Trophoblast cell (in vitro differentiated cells and primary cell): ENCODE data around the gene EHD4.

Experiments used
- DNase-seq, 2 donors: peaks; one replicate each; pipeline ENCODE4 v3.0.0-alpha.2; 2016
- H2AFZ ChIP-seq: 2 replicates; pipeline ENCODE4 v1.6.1; 2013; ENCODE audit warnings: low read length, moderate library complexity, mild to moderate bottlenecking; ENCODE audit not compliant: insufficient read depth, poor library complexity
- H2AK5ac ChIP-seq: 2 replicates; pipeline ENCODE4 v1.6.1; 2013; ENCODE audit warnings: mild to moderate bottlenecking, low read length
- H2BK120ac ChIP-seq: 2 replicates; pipeline ENCODE4 v1.6.1; 2013; ENCODE audit warnings: low read length, mild to moderate bottlenecking, moderate library complexity; ENCODE audit not compliant: insufficient read depth, poor library complexity
- H2BK12ac ChIP-seq: 2 replicates; pipeline ENCODE4 v1.6.1; 2013; ENCODE audit warnings: mild to moderate bottlenecking, low read length, moderate library complexity
- H2BK5ac ChIP-seq: 2 replicates; pipeline ENCODE4 v1.6.1; 2013; ENCODE audit warnings: low read length, low read depth, moderate library complexity, mild to moderate bottlenecking; ENCODE audit not compliant: poor library complexity
- H3K14ac ChIP-seq: 2 replicates; pipeline ENCODE4 v1.6.1; 2013; ENCODE audit warnings: mild to moderate bottlenecking, low read length
- H3K18ac ChIP-seq: 2 replicates; pipeline ENCODE4 v1.6.1; 2013; ENCODE audit warnings: mild to moderate bottlenecking, low read length
- H3K23ac ChIP-seq: 2 replicates; pipeline ENCODE4 v1.6.1; 2013; ENCODE audit warnings: low read length
- H3K27ac ChIP-seq: 2 replicates; pipeline ENCODE4 v1.5.1; 2013; ENCODE audit warnings: low read depth, mild to moderate bottlenecking, inconsistent platforms, low read length, moderate library complexity
- H3K27me3 ChIP-seq: 2 replicates; pipeline ENCODE4 v1.6.1; 2013; ENCODE audit warnings: inconsistent platforms, mild to moderate bottlenecking, low read length, moderate library complexity; ENCODE audit not compliant: insufficient read depth
- H3K36me3 ChIP-seq, 2 experiments: 1 replicate in 1 of 2; 2 replicates in 1 of 2; pipeline ENCODE4 v1.6.1; 2013; ENCODE audit warnings: low read length in 2 of 2, mild to moderate bottlenecking in 2 of 2, moderate library complexity in 1 of 2; ENCODE audit not compliant: insufficient read depth in 2 of 2, control insufficient read depth in 1 of 2
- H3K4ac ChIP-seq: 2 replicates; pipeline ENCODE4 v1.6.1; 2013; ENCODE audit warnings: low read depth, mild to moderate bottlenecking, low read length, moderate library complexity
- H3K4me1 ChIP-seq, 2 experiments: 1 replicate in 1 of 2; 2 replicates in 1 of 2; pipeline ENCODE4 v1.6.1; 2013; ENCODE audit warnings: low read length in 2 of 2, mild to moderate bottlenecking in 2 of 2, moderate library complexity in 1 of 2; ENCODE audit not compliant: insufficient read depth in 2 of 2, control insufficient read depth in 1 of 2
- H3K4me2 ChIP-seq: 2 replicates; pipeline ENCODE4 v1.6.1; 2013; ENCODE audit warnings: inconsistent platforms, mild to moderate bottlenecking, low read length, moderate library complexity
- H3K4me3 ChIP-seq: 2 replicates; pipeline ENCODE4 v1.5.1; 2013; ENCODE audit warnings: mild to moderate bottlenecking, low read depth, low read length, inconsistent platforms
- H3K79me1 ChIP-seq: one replicate; pipeline ENCODE4 v1.6.1; 2013; ENCODE audit warnings: low read length
- H3K79me2 ChIP-seq: 2 replicates; pipeline ENCODE4 v1.6.1; 2013; ENCODE audit warnings: low read length, mild to moderate bottlenecking; ENCODE audit not compliant: control insufficient read depth, insufficient read depth, poor library complexity
- H3K9ac ChIP-seq: 2 replicates; pipeline ENCODE4 v1.6.1; 2013; ENCODE audit warnings: mild to moderate bottlenecking, low read length
- H3K9me3 ChIP-seq: 2 replicates; pipeline ENCODE4 v1.6.1; 2013; ENCODE audit warnings: low read depth, mild to moderate bottlenecking, control low read depth, inconsistent platforms, low read length; ENCODE audit not compliant: insufficient read depth
- H4K12ac ChIP-seq: 2 replicates; pipeline ENCODE4 v1.6.1; 2013; ENCODE audit warnings: low read depth, mild to moderate bottlenecking, low read length, moderate library complexity
- H4K8ac ChIP-seq: 2 replicates; pipeline ENCODE4 v1.6.1; 2013; ENCODE audit warnings: low read depth, mild to moderate bottlenecking, low read length, moderate library complexity
- H4K91ac ChIP-seq: one replicate; pipeline ENCODE4 v1.6.1; 2013; ENCODE audit warnings: low read depth, mild to moderate bottlenecking, low read length, moderate library complexity
- WGBS: extraction: QIAGEN DNeasy Blood & Tissue Kit; methylation state at CpG from one replicate; pipeline ENCODE4 v1.1.7; 2013; ENCODE audit warnings: missing lambda C conversion rate; ENCODE audit not compliant: insufficient read length, insufficient coverage; ENCODE audit errors: extremely low coverage; 5-methylcytosine and 5-hydroxymethylcytosine counted together

The EHD4 gene

DNA sequence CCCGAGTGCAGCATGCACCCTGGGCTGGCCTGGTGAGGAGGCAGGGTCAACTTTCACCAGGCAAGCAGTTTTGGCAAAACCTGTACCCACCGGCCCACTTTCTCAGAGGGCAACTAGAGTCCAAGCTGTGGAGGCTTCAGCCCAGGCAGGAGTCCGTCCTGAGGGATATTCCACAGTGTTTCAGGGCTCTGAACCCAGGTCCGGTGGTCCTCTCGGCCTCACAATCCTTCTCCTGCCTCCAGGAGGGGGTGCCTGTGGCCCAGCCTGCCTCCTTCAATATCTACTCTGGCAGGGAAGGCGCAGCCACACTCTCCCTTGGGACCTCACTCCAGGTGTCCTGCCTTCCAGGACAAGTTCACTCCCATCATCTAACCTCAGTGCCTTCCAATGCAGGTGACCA, 44.6 kb upstream of the EHD4 start:
- no CpG with 5 or more reads among the region's 6 CpGs for WGBS
- no peaks in the 10 kb centered on the region for H3K79me2 ChIP-seq
- H3K27ac ChIP-seq = no peak overlapping the region
- no peak overlapping the region for H4K8ac ChIP-seq
- H3K23ac ChIP-seq = no peak overlapping the region
- no peaks in the 10 kb centered on the region for H3K36me3 ChIP-seq
- H3K4ac ChIP-seq = no peak overlapping the region
- H3K79me1 ChIP-seq = no peaks in the 10 kb centered on the region
- no peak overlapping the region for H2AK5ac ChIP-seq
- H3K9me3 ChIP-seq = peaks cover 8% of the 10 kb centered on the region
- no peak overlapping the region for H2BK120ac ChIP-seq
- no peak overlapping the region for H2AFZ ChIP-seq
- no peak overlapping the region for H2BK5ac ChIP-seq
- H3K14ac ChIP-seq = no peak overlapping the region
- no peak overlapping the region for H3K4me3 ChIP-seq
- no peak overlapping the region for H3K4me2 ChIP-seq
- no peak for DNase-seq
- no peak overlapping the region for H4K12ac ChIP-seq
- H4K91ac ChIP-seq = no peak overlapping the region
- H2BK12ac ChIP-seq = no peak overlapping the region
- peaks cover 0 to 2% of the 10 kb centered on the region in 2 experiments for H3K4me1 ChIP-seq
- no peak overlapping the region for H3K18ac ChIP-seq
- H3K9ac ChIP-seq = no peak overlapping the region
- no peaks in the 10 kb centered on the region for H3K27me3 ChIP-seq

DNA sequence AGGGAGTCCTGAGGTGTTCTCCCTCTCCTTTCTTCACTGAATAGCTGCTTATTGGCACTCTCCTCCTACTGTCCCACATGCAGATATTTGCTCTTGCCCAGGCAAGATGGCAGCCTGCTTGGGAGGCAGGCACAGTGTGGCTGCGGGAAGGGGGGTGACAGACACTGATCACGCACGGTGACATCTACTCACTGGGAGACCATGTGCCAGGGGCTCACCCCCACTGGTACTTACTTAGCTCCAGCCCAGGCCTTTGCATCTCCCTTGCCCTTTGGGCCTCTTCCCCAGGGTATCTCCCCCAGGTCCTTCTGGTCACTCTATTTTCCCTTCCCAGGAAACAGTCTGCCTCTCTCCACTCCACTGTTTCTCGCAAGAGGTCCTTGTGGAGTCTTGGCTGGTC, 42.0 kb upstream of the EHD4 start:
- H3K14ac ChIP-seq = no peak overlapping the region
- no peak overlapping the region for H2BK12ac ChIP-seq
- H3K27ac ChIP-seq = no peak overlapping the region
- DNase-seq = no peak
- H4K91ac ChIP-seq = no peak overlapping the region
- no peaks in the 10 kb centered on the region for H3K36me3 ChIP-seq
- H3K4me1 ChIP-seq = peaks cover 0 to 2% of the 10 kb centered on the region in 2 experiments
- H2AFZ ChIP-seq = no peak overlapping the region
- H3K23ac ChIP-seq = no peak overlapping the region
- H3K4ac ChIP-seq = no peak overlapping the region
- no peak overlapping the region for H4K8ac ChIP-seq
- H3K9me3 ChIP-seq = peaks cover 2% of the 10 kb centered on the region
- no peaks in the 10 kb centered on the region for H3K79me2 ChIP-seq
- no peak overlapping the region for H2AK5ac ChIP-seq
- H3K27me3 ChIP-seq = no peaks in the 10 kb centered on the region
- H2BK5ac ChIP-seq = no peak overlapping the region
- no CpG with 5 or more reads among the region's 4 CpGs for WGBS
- no peaks in the 10 kb centered on the region for H3K79me1 ChIP-seq
- H3K4me3 ChIP-seq = no peak overlapping the region
- no peak overlapping the region for H2BK120ac ChIP-seq
- no peak overlapping the region for H4K12ac ChIP-seq
- H3K4me2 ChIP-seq = no peak overlapping the region
- H3K9ac ChIP-seq = no peak overlapping the region
- H3K18ac ChIP-seq = no peak overlapping the region

DNA sequence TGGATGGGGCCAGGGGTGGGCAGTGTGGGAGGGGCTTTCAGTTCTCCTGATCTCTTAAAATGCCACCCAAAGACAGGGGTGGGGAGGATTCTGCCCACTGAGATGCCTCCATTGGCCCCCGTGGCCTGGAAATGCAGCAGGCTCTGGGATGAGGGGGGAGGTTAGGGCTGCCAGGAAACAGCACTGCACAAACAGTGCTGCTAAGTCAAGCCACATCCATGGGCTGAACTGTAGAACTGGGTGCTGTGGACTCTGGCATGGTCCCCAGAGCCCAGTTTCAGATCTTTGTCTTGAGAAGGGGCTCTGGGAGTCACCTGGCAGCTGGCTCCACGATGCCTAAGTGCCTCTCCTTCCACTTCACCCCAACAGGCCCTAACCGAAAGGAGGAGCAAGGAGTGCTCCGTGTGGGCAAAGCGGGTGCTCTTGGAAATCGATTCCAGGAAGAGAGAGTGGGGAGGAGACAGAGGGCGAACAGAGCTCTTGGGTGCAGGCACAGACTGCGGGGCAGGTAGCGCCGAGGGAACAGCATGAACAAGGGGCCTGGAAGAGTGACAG, 40.6 kb upstream of the EHD4 start:
- H3K27me3 ChIP-seq = no peaks in the 10 kb centered on the region
- H3K4ac ChIP-seq = no peak overlapping the region
- no peak overlapping the region for H4K12ac ChIP-seq
- H3K4me2 ChIP-seq = no peak overlapping the region
- peaks cover 0 to 2% of the 10 kb centered on the region in 2 experiments for H3K4me1 ChIP-seq
- no peak overlapping the region for H3K9ac ChIP-seq
- H3K79me2 ChIP-seq = no peaks in the 10 kb centered on the region
- no peak overlapping the region for H3K27ac ChIP-seq
- no CpG with 5 or more reads among the region's 10 CpGs for WGBS
- no peak overlapping the region for H4K91ac ChIP-seq
- H2BK12ac ChIP-seq = no peak overlapping the region
- no peak overlapping the region for H3K23ac ChIP-seq
- no peak overlapping the region for H3K14ac ChIP-seq
- H2BK5ac ChIP-seq = no peak overlapping the region
- no peaks in the 10 kb centered on the region for H3K36me3 ChIP-seq
- H3K18ac ChIP-seq = no peak overlapping the region
- no peaks in the 10 kb centered on the region for H3K79me1 ChIP-seq
- no peak overlapping the region for H2BK120ac ChIP-seq
- no peak overlapping the region for H4K8ac ChIP-seq
- H2AFZ ChIP-seq = no peak overlapping the region
- H3K9me3 ChIP-seq = no peaks in the 10 kb centered on the region
- H2AK5ac ChIP-seq = no peak overlapping the region
- H3K4me3 ChIP-seq = no peak overlapping the region
- DNase-seq = no peak

DNA sequence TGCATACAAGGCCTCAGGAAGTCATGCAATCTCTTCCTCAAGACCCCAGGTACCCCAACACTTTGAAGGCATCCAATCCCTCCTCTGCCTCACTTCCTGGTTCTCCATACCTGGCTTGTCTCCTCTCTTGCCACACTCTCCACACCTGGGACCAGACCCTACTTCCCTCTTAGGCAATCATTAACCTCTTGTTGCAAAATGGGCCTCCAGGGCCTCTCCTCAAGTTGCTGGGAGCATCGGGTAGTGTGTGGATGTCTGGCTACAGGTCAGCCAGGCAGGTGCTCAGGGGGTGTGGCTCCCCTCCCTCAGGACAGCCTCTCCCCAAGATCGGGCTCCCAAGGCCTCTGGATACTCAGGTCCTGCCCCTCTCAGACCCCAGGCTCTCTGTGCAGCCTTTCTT, 39.9 kb upstream of the EHD4 start:
- Histone ChIP-seq H3K79me2 (no peaks in the 10 kb centered on the region), H4K8ac (no peak overlapping the region)
- WGBS = no CpG with 5 or more reads among the region's 2 CpGs

More for the DNA sequence above, 39.9 kb upstream of the EHD4 start:
- H3K18ac ChIP-seq = no peak overlapping the region
- no peak overlapping the region for H3K14ac ChIP-seq
- no peaks in the 10 kb centered on the region for H3K27me3 ChIP-seq
- H3K9me3 ChIP-seq = no peaks in the 10 kb centered on the region
- H3K4ac ChIP-seq = no peak overlapping the region
- H3K4me2 ChIP-seq = no peak overlapping the region
- H3K27ac ChIP-seq = no peak overlapping the region
- H3K4me3 ChIP-seq = no peak overlapping the region
- H2AK5ac ChIP-seq = no peak overlapping the region
- H4K91ac ChIP-seq = no peak overlapping the region
- H3K23ac ChIP-seq = no peak overlapping the region
- H2AFZ ChIP-seq = no peak overlapping the region
- no peak overlapping the region for H4K12ac ChIP-seq
- peak; percentile 26 to 34 for DNase-seq
- no peak overlapping the region for H2BK120ac ChIP-seq
- H3K4me1 ChIP-seq = peaks cover 0 to 2% of the 10 kb centered on the region in 2 experiments
- no peak overlapping the region for H2BK5ac ChIP-seq
- H3K9ac ChIP-seq = no peak overlapping the region
- no peaks in the 10 kb centered on the region for H3K36me3 ChIP-seq
- no peak overlapping the region for H2BK12ac ChIP-seq
- H3K79me1 ChIP-seq = no peaks in the 10 kb centered on the region
